HPDE6-E6E7 (cell line): ENCODE data around the gene DACH1.

Experiments used
- DNase-seq: peaks from one replicate; pipeline ENCODE4 v3.0.0; 2011; ENCODE audit warnings: missing footprints; ENCODE audit errors: extremely low spot score

Gene DACH1

DNA sequence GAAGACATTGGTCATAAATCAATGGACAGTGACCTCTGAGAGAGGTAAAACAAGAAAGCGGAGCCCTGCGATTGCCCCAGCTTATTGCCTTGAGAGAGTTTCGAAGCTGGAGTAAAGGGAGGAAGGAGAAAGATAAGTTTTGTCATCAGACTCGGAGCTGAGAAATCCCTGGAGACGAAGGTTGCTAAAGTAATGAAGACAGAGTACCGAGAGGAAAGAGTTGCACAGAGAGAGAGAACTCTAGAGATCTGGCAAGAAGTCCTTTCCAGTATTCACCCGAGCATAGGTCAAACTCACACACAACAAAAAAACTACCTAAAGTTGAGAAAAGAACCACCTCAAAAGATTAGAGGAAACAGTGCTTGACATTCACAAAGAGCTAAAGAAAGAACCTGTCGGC is 472.0 kb downstream of the DACH1 start:
- DNase-seq, result no peak

DNA sequence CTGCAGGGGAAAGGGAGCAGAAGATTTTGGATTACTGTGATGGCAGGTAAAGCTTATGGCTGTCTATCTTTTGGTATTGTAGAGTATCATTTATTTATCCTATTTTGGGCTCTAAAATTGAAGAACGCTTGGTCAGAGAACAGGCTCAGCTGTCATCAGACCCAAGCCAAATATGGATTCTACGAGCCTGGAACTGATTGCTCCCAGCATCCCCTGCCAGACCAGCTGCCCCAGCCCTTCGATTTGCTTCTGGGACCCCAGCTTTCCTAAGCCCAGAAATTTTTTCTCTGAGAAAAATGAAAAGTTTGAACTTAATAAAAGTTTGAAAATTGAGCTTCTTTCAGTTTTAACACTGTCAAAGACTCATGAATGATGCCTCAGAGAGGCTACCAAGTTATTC is 472.8 kb downstream of the DACH1 start:
- DNase-seq, result no peak
